Loucy (cell line): Measurements from ENCODE around the gene ANO6.

ENCODE experiments used
- EZH2phosphoT487 ChIP-seq: fragments of 200-600 bp; IDR thresholded peaks from 2 replicates; pipeline ENCODE4 v1.6.1; 2018; ENCODE audit warnings: antibody characterized with exemption, mild to moderate bottlenecking, moderate library complexity, borderline replicate concordance
- TF ChIP-seq, protein P1 (sequence below): fragments of 200-600 bp; sonication (generic); conservative IDR thresholded peaks from 2 replicates; pipeline ENCODE4 v1.5.1; 2014; ENCODE audit warnings: mild to moderate bottlenecking, antibody characterized with exemption, low read length

- TF ChIP-seq, protein P1, sequence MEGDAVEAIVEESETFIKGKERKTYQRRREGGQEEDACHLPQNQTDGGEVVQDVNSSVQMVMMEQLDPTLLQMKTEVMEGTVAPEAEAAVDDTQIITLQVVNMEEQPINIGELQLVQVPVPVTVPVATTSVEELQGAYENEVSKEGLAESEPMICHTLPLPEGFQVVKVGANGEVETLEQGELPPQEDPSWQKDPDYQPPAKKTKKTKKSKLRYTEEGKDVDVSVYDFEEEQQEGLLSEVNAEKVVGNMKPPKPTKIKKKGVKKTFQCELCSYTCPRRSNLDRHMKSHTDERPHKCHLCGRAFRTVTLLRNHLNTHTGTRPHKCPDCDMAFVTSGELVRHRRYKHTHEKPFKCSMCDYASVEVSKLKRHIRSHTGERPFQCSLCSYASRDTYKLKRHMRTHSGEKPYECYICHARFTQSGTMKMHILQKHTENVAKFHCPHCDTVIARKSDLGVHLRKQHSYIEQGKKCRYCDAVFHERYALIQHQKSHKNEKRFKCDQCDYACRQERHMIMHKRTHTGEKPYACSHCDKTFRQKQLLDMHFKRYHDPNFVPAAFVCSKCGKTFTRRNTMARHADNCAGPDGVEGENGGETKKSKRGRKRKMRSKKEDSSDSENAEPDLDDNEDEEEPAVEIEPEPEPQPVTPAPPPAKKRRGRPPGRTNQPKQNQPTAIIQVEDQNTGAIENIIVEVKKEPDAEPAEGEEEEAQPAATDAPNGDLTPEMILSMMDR = no peak
- TF ChIP-seq EZH2phosphoT487 = no peak
Observed at GRCh38 chr12:45350861-45351260, 135.0 kb downstream of the ANO6 start.
